GM19467 (cell line): ENCODE data around the gene GDF2.

Experiments used
- ATAC-seq: cut with Tn5 transposase; IDR thresholded peaks from one replicate; pipeline ENCODE4 v1.9.1; 2021; ENCODE audit warnings: mild to moderate bottlenecking, moderate library complexity; ENCODE audit not compliant: unreplicated experiment

The GDF2 gene

DNA sequence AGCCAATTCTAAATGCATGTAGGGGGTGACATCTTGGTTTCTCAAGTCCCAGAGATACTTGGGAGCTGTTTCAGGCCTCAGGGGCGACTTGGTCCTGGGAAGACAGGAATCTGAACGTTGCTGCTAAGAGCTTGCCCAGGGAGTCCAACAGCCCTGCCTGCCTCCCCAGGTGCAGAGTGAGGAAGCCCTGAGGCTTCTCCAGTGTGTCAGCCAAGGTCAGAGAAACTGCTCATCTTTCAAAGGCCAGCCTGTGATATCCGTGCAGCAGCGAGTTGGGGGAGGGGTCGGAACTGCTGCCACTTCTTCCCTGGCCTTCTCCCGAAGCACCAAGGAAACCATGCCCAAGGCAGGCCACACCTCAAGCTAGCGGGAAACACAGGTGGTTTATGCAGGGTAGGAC, 9.7 kb downstream of the GDF2 start:
- ATAC-seq = no peak

DNA sequence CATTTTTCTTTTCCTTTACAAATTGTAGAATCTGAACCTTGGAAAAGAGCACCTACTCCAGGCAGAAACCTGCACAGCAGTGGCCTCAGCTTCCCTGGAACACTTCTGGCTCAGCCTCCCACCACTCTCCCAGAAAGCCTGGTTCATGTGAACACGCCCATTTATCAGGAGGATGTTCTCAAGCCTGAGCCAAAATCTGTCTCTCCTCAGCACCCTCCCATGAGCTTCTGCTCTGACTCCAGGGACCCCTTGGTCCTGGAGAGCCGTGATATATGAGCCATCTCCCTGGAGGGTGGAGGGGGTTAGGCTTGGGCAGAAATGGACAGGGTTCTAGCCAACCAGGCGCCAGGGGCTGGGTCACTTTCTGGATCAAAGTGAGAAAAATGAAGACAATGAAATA, 10.1 kb downstream of the GDF2 start:
- no peak for ATAC-seq

DNA sequence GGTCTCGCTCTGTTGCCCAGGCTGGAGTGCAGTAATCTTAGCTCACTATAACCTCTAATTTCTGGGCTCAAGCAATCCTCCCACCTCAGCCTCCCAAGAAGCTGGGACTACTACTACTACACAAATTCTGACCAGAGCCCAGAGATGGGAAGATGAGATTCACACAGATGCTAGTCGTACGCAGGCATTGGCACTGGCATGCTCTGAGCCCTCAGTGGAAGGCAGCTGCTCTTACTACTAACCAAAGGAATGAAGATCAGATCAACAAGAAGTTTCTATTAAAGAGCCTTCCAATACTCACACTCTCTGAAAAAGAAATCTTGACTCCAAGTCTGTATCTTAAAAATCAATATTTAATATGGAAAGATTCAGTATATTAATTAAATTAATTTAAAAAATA, 10.7 kb downstream of the GDF2 start:
- ATAC-seq = no peak

DNA sequence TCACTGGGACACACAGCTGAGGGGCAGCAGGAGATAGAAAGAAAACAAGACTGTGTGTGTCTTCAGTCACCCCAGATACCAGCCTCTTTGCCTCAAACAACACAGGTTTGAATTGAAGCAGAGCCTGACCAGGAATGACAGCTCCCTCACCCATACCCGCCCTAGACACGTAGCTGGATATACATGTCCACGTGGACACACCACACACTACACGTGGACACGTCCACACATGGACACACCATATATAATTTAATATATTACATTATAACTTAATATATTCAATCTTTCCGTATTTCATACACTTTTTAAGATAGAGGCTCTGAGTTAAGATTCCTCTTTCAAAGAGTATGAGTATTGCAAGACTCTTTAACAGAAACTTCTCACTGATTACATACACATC, 11.3 kb downstream of the GDF2 start:
- ATAC-seq = no peak

DNA sequence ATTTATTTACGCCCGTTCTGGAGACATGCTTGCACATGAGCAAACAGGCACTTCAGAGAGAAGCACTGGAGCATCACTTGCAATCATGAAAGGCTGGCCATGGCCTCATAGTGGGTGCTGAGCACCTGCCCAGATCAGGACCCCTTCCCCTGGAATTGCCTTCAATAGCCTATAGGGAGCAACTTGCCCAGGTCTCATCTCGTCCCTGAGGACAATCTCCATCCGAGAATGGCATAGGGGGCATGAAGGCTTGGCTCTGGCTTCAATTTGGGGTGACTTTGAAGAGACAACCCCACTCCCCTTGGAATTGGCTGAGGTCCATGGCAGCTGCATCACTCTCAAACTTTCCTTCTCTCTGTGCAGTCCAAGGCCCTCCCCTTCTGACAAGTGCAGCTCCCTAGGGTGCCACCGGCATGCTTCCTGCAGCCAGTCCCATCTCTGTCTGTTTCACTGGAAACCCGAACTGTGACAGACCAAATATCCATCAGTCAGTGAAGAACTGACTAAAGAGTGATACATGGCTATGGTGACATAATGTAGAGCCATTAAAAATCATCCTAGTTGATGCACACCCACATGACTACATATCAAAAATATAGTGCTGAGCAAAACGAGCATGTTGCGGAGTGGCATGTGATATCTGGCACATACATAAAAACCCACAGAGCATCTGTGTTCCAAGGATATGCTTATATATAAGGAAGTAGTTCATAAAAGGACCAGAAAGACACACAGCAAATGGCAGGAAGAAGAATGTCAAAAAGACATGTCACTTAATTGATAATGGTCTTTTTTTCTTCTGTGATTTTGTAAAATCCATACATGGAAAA, 12.4 kb downstream of the GDF2 start:
- ATAC-seq = no peak

DNA sequence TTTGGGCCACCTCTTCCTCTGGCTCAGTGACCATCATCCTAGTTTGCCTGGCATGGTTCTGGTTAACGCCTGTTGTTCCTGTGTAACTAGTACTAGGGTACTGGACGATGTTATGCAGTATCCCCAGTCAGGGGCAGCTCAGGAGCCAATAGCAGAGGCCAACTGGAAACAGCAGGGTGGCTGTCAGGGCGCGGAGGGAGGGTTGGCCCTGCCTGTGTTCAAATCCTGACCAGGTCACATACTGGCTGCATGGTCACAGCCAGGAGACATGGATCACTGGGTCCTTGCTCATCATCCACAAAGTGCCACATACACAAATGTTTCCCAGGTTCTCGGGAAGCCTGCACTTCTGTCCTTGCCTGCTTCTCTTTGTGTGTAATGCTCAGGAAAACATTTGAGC, 13.7 kb downstream of the GDF2 start:
- no peak for ATAC-seq

DNA sequence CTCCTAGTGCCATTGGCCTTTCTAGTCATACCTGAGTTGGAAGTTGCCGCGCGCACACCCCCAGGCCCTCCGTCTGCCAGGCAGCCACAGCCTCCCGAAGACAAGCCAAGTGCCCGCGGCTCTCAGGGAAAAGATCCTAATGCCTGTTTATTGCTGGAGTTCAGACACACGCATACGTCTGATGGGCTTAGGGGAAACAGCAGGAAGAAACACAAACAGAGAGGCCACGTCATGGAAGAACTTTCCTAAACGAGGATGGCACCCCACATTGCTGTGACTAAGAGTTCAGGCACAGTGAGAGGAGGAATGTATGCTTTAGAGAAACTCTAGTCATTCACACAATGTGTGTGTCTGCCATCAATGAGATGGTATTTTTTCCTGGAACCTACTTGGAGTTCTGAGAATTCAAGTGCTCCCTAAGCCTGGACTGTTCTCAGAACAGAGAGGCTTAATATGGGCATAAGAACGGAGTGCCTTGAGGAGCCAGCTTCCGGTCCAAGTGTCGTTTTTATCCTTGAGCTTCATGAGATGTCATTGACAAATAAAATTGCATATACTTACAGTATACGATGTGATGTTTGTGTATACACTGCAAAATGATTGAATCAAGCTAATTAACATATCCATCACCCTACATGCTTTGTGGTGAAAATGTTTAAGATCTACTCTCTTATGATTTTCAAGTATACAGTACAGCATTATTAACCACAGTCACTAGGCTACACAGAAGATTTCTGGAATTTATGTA, 14.3 kb downstream of the GDF2 start:
- no peak for ATAC-seq

DNA sequence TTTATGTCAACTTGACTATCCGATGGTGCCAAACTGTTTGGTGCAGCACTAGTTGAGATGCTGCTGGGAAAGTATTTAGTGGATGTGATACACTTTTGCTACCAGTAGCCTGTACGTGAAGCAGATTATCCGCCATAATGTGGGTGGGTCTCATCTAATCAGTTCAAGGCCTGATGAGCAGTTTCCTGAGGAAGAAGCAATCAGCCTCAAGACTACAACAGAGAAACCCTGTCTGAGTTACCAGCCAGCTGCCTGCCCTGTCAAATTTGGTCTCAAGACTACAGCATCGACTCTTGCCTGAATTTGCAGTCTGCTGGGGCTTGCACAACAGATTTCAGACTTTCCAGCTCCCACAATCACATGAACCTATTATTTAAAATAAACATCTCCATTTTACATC, 15.1 kb downstream of the GDF2 start:
- ATAC-seq = no peak

DNA sequence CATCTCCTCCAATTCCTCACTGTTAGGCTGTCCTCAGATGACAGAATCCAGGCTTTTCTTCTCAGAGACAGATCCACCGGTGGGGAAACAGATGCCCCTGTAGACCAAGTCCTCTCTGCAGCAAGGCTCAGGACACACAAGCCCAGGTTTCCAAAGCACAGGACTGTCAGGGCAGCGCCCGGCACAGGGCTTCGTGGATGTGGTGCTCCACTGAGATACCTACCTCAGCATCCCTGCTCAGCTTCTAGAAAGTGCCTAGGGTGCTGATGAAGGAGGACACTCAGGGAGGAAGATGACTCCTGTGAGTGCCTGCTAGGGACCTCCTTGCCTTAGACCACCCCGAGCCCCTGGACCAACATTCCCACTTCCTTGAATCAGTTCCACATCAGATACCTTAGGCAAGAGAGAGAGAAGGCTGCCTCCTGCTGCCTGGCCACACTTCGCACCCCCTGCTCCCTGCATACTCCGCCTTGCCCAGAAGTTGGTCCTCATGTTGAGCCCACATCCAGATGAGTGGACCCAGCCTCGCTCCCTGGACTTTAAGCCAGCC, 17.0 kb downstream of the GDF2 start:
- ATAC-seq = no peak

DNA sequence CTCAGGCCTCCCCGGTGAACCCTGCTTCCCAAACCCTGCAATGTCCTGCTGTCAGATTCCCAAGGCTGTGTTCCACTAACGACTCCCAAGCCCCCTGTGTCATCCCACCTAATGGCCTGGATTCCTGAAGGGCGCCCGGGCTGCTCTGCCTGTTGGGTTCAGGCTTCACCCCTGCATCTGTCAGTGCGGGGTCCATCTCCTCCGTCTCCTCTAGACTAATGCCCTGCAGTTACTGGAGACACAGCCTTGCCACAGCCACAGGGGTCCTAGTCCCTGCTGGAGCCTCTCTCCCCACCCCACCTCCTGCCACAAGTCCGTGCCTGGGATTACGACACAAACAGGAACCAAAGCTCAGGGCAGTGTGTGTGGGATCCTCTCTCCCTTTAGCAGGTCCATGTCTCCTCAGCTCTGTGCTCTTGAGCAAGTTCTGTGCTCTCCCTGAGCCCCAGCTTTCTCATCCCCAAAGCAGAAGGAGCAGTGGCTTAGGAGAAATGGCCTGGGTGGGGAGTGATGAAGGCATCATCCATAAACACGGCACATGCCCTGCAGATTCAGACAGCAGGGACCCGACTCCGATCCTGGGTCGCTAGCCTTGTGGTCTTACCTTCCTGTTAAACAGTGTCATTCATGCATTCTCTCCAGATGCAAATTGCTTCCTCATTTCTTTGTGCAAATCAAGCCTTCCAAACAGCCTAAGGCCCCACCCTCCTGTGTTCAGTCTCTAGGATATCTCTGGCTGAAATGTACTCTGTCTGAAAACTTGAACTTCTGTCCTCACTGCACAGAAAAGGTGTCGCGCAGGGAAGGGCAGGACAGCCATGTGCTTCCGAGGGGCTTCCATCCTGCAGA, 17.7 kb downstream of the GDF2 start:
- no peak for ATAC-seq

DNA sequence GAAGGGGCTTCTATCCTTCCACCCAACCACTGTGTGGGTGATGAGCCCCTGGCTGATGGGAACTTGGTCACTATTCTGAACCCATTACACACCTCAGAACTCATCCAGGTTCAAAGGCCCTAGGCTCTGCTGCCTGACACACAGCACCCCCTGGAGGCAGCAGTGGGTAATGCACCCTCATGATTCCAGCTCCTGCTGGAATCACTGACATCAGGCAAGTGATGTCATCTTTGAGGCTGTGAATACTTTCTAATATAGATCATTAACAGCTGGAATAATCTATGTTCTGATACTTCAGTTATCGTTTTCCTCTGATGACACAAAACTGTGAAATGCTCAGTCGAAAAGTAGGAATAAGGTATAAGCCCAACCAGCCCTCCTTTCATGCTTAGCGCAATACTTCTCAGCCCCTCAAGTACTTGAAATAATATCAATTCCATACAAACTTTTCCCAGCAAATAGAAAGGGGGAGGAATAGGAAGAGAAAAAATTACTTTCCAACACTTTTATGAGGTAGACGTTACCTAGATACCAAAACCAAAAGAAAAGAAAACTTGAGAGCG, 18.4 kb downstream of the GDF2 start:
- ATAC-seq = no peak

DNA sequence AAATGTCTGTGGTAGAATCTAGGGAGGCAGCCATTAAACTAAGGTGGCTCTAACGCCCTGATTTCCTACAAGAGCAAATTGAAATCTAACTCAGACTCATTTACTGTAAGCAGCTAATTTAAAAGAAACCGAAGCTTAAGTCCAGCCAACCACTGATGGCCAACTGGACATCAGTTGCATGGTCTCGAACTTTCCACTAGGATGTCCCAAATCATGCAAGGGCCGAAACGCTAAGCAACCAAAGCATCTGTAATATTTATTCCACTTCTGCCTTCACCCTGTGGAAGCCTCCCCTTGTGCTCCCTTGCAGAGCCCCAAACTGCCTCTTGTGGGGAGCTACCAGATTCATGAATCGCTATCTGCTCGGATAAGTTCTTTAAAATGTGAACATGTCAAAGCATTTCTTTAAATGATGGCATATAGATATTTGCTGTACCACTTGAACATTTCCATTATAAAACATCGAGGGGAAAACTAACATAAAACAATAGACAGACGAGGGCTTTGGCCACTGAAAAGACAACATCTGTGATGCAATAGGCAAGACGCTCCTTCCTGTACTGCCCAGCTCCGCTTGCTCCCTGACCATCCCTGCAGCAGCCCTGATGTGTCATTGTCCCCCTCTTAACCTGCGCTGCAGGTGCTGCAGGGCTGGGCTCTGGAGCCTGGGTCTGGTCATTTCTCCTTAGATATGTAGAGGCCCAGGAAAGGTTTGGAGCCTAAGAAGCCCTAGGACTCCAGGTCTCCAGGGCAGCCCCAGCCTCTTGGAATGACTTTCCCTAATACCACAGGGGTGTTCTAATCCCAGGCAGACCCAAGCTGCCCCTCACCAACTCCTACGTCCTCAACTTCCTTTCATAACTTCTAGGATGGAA, 23.0 kb downstream of the GDF2 start:
- no peak for ATAC-seq

DNA sequence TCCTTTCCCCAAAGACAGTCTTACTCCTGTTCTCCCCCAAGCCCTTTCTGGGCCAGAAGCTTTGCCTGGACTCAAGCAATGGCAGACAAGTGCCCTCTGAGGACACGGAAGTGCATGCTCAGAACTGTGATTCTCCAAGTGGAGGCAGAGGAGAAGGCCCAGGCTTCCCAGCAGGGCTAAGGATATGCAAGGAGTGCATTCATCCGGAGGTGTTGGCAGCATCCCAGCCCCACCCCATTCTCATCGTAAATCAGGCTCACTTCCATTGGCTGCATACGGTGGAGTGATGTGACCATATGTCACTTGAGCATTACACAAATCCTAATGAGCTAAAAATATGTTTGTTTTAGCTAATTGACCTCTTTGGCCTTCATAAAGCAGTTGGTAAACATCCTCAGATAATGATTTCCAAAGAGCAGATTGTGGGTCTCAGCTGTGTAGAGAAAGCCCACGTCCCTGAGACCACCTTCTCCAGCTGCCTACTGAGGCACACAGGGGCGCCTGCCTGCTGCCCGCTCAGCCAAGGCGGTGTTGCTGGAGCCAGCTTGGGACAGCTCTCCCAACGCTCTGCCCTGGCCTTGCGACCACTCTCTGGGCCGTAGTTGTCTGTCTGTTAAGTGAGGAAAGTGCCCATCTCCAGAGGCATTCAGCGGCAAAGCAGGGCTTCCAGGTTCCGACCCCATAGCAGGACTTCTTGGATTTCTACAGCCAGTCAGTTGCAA, 24.5 kb downstream of the GDF2 start:
- ATAC-seq = no peak

DNA sequence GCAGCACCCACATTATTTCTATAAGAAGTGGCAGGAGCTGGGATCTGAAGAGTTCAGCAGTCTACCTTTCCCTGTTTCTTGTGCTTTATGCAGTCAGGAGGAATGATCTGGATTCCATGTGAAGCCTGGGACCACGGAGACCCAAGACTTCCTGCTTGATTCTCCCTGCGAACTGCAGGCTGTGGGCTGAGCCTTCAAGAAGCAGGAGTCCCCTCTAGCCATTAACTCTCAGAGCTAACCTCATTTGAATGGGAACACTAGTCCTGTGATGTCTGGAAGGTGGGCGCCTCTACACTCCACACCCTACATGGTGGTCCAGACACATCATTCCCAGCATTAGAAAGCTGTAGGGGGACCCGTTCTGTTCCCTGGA, 25.0 kb downstream of the GDF2 start:
- no peak for ATAC-seq

DNA sequence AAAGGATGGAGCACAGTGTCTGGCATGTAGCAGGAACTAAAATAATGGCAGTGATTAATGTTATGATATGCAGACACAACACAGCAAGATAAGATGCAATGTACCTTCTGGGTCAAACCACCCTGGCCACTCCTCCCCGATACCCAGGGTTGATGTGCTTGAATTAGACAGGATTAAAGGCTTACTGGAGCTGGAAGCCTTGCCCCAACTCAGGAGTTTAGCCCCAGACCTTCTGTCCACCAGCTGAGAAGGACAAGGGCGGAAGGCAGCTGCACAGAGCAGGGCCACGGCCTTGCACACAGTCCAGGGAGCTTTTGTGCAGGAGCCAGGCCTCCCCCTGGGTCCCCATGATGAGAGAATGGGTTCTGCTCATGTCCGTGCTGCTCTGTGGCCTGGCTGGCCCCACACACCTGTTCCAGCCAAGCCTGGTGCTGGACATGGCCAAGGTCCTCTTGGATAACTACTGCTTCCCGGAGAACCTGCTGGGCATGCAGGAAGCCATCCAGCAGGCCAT, 25.9 kb downstream of the GDF2 start, which contains the start of gene RBP3:
Gene RBP3, plus strand, starts transcription at position 226 of the 514 bp plus-strand sequence. Its CDS starts 122 bp downstream, at position 348.
- ATAC-seq = no peak

DNA sequence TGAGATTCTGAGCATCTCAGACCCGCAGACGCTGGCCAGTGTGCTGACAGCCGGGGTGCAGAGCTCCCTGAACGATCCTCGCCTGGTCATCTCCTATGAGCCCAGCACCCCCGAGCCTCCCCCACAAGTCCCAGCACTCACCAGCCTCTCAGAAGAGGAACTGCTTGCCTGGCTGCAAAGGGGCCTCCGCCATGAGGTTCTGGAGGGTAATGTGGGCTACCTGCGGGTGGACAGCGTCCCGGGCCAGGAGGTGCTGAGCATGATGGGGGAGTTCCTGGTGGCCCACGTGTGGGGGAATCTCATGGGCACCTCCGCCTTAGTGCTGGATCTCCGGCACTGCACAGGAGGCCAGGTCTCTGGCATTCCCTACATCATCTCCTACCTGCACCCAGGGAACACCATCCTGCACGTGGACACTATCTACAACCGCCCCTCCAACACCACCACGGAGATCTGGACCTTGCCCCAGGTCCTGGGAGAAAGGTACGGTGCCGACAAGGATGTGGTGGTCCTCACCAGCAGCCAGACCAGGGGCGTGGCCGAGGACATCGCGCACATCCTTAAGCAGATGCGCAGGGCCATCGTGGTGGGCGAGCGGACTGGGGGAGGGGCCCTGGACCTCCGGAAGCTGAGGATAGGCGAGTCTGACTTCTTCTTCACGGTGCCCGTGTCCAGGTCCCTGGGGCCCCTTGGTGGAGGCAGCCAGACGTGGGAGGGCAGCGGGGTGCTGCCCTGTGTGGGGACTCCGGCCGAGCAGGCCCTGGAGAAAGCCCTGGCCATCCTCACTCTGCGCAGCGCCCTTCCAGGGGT, 26.6 kb downstream of the GDF2 start:
- ATAC-seq = no peak

DNA sequence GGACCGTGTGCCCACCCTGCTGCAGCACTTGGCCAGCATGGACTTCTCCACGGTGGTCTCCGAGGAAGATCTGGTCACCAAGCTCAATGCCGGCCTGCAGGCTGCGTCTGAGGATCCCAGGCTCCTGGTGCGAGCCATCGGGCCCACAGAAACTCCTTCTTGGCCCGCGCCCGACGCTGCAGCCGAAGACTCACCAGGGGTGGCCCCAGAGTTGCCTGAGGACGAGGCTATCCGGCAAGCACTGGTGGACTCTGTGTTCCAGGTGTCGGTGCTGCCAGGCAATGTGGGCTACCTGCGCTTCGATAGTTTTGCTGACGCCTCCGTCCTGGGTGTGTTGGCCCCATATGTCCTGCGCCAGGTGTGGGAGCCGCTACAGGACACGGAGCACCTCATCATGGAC, 27.3 kb downstream of the GDF2 start:
- ATAC-seq = no peak

DNA sequence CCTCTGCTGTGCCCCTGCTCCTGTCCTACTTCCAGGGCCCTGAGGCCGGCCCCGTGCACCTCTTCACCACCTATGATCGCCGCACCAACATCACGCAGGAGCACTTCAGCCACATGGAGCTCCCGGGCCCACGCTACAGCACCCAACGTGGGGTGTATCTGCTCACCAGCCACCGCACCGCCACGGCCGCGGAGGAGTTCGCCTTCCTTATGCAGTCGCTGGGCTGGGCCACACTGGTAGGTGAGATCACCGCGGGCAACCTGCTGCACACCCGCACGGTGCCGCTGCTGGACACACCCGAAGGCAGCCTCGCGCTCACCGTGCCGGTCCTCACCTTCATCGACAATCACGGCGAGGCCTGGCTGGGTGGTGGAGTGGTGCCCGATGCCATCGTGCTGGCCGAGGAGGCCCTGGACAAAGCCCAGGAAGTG, 27.7 kb downstream of the GDF2 start:
- no peak for ATAC-seq
